Gastrocnemius medialis (tissue), 4 donors: ENCODE results near the gene BMP2K.

Experiments used
- POLR2A ChIP-seq, 2 donors: fragments of 450-650 bp; IDR thresholded peaks; one replicate each; pipeline ENCODE4 v1.6.1; 2017; ENCODE audit warnings: antibody characterized with exemption in 2 of 2, mild to moderate bottlenecking in 2 of 2, moderate library complexity in 2 of 2
- TF ChIP-seq, protein P1 (sequence below), 5 experiments: fragments of 450-650 bp in 3 of 5; fragments of 200-600 bp in 2 of 5; sonication (generic) in 2 of 5; IDR thresholded peaks in 4 of 5; conservative IDR thresholded peaks in 1 of 5; 1 replicate in 4 of 5; 2 replicates in 1 of 5; pipeline ENCODE4 v1.5.1; 2016 to 2019; ENCODE audit warnings: antibody characterized with exemption in 5 of 5, mild to moderate bottlenecking in 3 of 5, moderate library complexity in 3 of 5

DNA sequence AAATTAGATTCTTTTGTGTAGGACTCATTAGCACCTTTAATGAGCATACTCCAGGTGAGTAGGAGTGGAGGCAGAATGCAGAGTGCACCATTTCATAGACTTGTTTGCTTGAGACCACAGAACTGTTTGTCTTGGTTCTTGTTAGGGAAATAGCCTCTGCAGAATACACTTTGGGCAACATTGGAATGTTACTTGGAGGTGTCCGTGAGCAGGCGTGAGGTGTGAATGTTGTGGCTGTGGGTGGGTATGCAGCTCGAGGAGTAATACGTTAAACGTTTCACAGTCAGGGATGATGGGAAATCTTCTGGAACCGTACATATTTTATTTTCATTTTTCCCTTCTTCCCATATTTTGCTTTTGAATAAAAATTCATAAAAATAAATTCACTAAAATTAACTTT is 131.5 kb downstream of the BMP2K start:
- TF ChIP-seq, protein P1, sequence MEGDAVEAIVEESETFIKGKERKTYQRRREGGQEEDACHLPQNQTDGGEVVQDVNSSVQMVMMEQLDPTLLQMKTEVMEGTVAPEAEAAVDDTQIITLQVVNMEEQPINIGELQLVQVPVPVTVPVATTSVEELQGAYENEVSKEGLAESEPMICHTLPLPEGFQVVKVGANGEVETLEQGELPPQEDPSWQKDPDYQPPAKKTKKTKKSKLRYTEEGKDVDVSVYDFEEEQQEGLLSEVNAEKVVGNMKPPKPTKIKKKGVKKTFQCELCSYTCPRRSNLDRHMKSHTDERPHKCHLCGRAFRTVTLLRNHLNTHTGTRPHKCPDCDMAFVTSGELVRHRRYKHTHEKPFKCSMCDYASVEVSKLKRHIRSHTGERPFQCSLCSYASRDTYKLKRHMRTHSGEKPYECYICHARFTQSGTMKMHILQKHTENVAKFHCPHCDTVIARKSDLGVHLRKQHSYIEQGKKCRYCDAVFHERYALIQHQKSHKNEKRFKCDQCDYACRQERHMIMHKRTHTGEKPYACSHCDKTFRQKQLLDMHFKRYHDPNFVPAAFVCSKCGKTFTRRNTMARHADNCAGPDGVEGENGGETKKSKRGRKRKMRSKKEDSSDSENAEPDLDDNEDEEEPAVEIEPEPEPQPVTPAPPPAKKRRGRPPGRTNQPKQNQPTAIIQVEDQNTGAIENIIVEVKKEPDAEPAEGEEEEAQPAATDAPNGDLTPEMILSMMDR (IDR thresholded peaks at IDR 0.05 in 4 of 5, conservative IDR thresholded peaks at IDR 0.05 in 1 of 5) = no peak
- no peak for TF ChIP-seq POLR2A (IDR thresholded peaks at IDR 0.05)
